ENCODE measurements around the gene FOXO3.
A peak's percentile ranks its signal among the peaks of the same experiment; 100 is the strongest.

The FOXO3 gene

DNA sequence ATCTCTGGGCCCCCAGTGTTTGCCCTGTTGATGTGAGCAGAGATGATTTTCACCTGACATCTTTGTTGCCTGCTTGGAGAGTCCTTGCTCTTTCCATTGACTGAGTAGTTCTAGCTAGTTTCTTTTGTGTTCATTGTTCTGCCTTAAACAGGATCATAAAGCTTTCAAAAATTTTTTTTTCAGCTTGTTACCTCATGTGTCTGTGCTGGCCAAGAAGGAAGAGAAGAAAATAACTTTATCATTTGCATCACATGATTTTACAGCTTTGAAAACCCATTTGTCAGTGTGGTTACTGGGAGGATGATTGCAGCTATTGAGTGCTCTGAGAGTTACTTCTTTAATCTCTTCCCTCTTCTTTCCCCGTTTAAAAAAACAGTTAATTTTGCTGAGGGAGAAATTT lies 16.0 kb downstream of the FOXO3 start:
- no peak overlapping the region for H3K4me3 ChIP-seq (replicated peaks in 1 of 2; ENCODE audit: low read depth in 2 of 2, low read length in 2 of 2)
- TF ChIP-seq, protein P1, sequence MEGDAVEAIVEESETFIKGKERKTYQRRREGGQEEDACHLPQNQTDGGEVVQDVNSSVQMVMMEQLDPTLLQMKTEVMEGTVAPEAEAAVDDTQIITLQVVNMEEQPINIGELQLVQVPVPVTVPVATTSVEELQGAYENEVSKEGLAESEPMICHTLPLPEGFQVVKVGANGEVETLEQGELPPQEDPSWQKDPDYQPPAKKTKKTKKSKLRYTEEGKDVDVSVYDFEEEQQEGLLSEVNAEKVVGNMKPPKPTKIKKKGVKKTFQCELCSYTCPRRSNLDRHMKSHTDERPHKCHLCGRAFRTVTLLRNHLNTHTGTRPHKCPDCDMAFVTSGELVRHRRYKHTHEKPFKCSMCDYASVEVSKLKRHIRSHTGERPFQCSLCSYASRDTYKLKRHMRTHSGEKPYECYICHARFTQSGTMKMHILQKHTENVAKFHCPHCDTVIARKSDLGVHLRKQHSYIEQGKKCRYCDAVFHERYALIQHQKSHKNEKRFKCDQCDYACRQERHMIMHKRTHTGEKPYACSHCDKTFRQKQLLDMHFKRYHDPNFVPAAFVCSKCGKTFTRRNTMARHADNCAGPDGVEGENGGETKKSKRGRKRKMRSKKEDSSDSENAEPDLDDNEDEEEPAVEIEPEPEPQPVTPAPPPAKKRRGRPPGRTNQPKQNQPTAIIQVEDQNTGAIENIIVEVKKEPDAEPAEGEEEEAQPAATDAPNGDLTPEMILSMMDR (IDR thresholded peaks at IDR 0.05; ENCODE audit: low read depth, low read length): no peak
- DNase-seq (ENCODE audit: low read depth in 2 of 2): peak in 1 of 2 donors; percentile 56

DNA sequence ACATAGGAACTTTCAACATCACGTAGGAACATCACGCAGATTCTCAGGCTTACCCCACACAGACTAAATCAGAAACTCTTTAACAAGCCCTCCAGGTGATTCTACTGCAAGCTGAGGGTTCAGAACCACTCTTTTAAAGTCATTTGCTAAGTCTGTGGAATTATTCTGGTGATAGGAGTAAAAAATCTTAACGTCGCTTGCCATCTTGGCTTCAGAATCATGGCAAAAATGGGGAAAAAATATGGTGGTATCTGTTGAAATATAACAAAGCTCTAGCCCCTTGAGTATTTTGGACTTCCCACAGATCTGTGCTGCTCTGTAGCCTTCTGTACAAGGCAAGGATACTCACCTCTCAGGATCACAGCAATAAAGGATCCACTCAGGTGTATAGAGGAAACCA lies 17.4 kb downstream of the FOXO3 start:
- no peak for DNase-seq (ENCODE audit: low read depth in 2 of 2)
- TF ChIP-seq, protein P1 (IDR thresholded peaks at IDR 0.05; ENCODE audit: low read depth, low read length): no peak
- no peak overlapping the region for H3K4me3 ChIP-seq (replicated peaks in 1 of 2; ENCODE audit: low read depth in 2 of 2, low read length in 2 of 2)

DNA sequence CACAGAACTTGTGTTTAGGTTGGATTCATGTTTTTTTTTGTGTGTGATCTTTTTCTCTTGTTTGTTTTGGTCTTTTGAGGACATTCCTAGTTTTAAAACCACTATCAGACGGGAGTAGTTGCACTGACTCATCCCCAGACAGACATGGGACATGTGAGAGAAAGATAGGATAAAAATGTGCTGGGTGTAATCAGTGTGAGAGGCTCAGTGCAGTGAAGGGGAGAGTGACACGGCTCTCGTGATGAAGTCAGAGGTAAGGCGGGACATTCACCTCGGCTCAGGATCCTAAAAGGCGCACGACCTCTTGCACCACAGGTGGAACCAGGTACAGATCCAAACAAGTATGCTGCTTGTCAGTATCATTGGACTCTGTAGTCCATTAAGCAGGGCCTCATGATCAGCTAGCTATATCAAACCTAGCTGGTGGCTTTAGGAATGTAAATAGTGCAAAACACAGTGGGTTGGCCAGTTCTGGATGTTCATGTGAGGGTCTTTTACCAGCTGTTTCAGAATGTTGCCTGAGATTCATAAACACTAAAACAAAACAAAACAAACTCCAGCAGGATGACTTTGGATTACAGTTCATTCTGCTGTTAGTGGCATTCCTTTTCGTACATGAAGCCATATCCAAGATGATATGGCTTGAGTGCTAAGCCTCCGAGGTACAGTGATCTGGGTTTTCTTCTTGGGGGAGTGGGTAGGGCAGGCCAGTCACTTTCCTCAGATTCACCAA lies 18.0 kb downstream of the FOXO3 start:
- H3K4me3 ChIP-seq (replicated peaks in 1 of 2; ENCODE audit: low read depth in 2 of 2, low read length in 2 of 2): no peak overlapping the region
- peak; percentile 49 to 74 for DNase-seq (ENCODE audit: low read depth in 2 of 2)
- TF ChIP-seq, protein P1 (IDR thresholded peaks at IDR 0.05; ENCODE audit: low read depth, low read length): no peak

DNA sequence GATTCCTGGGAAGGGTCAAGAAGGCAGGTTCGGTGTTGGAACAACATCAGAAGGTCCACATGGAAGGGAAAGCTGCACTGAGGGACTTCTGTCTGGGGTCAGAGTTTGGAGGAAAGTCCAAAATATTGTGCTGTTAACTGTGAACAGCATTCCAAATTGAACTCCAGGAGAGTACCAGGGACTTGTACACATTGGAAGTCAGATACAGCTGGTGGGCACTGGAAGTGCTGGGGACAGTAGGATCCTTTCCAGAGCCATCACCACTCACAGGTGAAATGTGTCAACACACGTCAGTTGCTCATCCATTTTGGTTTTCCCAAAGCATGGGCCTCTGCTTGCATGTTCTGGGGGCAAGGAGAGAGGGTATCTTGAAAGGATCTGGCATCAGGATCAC lies 18.6 kb downstream of the FOXO3 start:
- H3K4me3 ChIP-seq (replicated peaks in 1 of 2; ENCODE audit: low read depth in 2 of 2, low read length in 2 of 2): no peak overlapping the region
- TF ChIP-seq, protein P1 (IDR thresholded peaks at IDR 0.05; ENCODE audit: low read depth, low read length): no peak
- DNase-seq (ENCODE audit: low read depth in 2 of 2): no peak

- H3K4me3 ChIP-seq (replicated peaks in 1 of 2; ENCODE audit: low read depth in 2 of 2, low read length in 2 of 2): peak overlapping the region in 1 of 2 donors; percentile 12
- TF ChIP-seq, protein P1 (IDR thresholded peaks at IDR 0.05; ENCODE audit: low read depth, low read length): no peak
- no peak for DNase-seq (ENCODE audit: low read depth in 2 of 2)
Observed at GRCh38 chr6:108580646-108581045, 19.9 kb downstream of the FOXO3 start.

GRCh38 chr6:108581237-108581931 lies 20.7 kb downstream of the FOXO3 start:
- TF ChIP-seq, protein P1 (IDR thresholded peaks at IDR 0.05; ENCODE audit: low read depth, low read length): no peak
- H3K4me3 ChIP-seq (replicated peaks in 1 of 2; ENCODE audit: low read depth in 2 of 2, low read length in 2 of 2): peak overlapping the region; percentile 1 to 6
- peak; percentile 91 to 96 for DNase-seq (ENCODE audit: low read depth in 2 of 2)

Data from cardiac fibroblast (primary cell).